NCI-H1436 (cell line): ENCODE data around the gene COX10.
"Not testable (repeated sequence)": the region's sequence is repeated elsewhere in the genome, so short reads cannot be mapped to it uniquely, and the experiment has no call there.

Experiments used
- DNase-seq: peaks from one replicate; lab custom pipeline; 2025; lab: John Stamatoyannopoulos, UW

Gene COX10

DNA sequence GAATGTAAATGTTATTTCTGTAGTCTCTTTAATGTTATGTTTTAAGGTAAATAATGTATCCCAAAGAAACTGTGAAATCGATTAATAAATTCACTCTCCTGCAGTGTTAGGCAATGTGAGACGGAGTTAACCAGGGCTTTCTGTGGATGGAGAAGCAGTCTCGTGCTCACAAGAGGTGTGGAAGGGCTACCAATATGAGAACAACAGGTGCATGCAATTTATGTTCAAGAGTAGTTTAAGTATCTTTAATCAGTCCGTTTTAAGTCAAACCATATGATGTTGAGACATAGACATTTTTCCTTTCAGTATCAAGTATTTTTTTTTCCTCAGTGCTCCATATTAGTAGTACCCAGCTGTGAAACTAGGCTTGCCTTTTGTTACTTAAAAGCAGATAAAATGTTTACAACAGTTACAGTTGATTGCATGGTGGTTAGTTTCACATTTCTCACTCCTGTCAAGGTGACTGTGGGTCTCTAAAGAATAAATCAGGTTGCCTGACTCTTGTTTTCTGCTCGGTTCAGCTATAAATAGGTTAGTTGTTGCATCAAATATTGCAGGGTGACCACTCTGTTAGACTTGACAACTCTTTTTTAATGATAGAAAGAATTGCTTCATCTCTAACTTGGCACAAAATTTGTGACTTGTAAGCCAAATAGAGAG, 54.4 kb downstream of the COX10 start:
- no peak for DNase-seq

DNA sequence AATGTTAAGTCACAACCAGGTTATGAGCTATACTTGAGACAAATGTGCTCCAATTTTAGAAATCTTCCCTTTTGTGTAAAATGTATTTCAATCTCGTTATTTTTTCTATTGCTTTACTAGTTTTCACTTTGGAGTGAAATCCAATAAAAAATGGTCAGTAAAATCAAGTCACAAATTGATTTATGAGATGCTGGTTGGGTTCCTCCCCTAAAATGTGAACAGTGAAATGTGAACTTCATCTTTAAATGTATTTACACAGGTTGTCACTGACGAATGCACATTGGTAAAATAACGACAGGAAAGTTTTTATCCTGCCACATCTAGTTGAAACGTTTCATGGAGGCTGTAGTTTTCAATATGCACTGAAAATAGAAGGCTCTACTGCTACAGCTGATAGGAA, 55.5 kb downstream of the COX10 start:
- no peak for DNase-seq

DNA sequence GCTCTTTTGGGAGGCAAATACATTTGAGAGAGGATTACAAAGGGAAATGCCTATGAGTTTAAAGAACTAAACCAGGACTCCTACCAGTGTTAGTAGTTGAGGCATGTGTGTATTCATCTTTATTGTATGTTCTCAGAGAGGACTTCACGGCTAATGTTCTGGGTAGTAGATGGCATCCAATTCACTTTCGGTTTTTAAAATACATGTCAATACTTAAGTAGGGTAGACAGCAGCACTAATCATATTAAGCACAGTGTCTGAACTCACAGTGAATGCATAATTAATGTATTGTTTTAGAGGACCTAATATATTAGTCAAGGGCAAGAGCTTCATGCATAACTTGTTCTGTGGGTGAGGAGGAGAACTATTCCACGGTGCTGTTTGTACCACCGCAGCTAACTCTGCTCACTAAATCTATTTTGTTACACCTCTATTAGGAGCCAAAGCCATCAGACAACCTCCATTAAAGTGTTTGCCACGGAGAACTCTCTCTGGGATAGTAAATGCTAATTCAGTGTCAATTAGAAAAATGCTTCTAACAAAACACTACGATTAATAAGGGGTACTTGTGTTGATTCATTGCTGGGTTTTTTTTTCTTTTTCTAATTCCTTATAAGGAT, 56.3 kb downstream of the COX10 start:
- no peak for DNase-seq

DNA sequence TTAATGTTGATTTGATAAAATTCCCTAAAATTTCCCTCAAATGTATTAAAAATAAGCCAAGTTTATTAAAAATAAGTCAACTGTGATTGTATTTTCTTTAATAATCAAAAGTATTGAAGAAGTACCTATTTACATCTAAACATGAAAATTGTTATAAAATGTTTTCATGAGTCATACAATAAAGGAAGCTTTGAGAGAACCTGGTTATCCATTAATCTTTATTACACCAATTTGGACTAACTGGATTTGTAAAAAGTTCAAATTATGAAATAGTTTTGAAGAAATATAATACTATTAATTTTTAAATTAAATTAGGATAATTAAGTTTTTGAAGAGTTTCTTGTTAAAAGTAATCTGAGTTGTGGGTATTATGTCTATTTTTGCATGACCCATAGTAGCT, 63.8 kb downstream of the COX10 start:
- DNase-seq: no peak

DNA sequence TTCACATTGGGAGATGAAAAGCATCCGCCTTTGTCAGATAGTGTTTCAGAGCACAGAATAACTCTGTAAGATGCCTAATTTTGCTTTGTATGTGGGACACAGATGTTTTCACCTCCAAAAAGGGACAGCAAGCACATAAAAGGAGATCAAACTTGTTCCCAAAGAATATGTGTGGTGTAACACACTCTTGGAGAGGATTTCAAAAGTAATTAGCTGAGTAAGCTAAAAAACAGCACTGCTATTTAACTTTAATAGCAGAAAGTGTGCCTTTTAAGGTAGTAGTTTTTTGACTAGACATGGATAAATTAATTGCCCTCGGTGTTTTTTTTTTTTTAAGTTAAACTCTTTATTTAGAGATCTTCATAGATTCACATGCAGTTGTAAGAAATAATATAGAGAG, 65.2 kb downstream of the COX10 start:
- no peak for DNase-seq

DNA sequence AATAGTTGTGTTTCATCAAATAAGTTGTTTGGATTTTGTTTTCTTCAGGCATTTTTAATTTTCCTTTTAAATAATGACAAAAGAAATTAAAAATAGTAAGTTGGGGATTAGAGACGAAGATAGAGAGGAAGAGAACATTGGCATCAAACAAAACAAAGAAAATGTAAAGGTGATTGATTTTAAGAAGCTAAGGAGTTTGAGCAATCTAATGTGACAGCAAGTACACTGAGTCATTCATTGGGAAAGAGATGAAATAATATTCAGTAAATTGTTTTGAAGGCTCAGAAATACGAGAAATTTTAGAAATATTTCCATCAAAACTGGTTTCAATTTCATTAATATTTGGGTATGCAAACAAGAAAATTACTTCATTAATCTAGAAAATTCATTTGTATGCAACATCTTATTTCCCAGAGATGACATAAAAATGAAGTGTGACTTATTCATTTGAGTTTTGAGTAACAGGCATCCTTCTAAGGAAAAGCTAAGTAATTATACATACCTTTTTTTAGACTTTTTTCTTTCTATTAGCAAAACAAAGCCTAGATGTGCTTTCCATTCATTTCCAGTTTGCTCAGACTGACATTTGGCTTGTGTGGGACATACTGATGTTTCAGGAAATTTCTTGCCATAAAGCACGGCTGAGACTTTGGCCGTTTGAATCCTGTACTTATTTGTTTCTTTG, 66.7 kb downstream of the COX10 start:
- DNase-seq: no peak

DNA sequence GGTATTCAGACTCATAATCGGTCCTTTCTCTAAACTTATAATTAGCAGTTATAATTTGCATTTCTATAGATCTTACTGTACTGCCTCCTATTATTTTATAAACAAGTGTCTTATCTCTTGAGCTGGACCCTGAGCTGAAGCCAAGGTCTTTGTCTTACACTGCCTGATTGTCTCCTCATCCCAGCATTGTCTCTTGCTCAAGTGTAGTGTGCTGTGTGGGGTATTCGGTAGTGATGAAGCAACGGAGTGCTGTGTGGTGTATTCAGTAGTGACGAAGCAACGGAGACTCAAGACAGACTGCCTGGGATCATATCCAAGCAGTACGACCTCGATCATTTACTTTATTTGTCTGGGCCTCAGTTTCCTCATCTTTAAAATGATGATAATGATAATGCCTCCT, 69.3 kb downstream of the COX10 start:
- DNase-seq: no peak

DNA sequence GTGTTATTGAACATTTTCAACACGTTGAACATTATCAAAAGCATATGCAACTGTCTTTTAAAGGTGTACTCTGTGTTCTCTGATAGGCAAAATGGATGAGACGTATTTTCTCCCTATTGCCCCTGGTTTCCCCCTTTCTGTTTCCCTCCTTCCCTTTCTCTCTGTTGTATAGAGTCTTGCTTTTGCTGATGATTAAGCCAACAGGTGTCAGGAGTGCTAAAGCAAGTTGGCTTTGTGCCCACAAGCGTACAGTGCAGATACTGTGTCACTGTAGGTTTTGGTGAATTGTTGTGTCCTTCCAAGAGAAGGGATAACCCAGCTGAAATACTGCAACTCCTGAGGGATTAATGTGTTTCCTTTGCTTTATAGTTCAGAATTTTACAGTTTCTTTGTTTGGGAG, 74.4 kb downstream of the COX10 start:
- DNase-seq: peak; percentile 62

DNA sequence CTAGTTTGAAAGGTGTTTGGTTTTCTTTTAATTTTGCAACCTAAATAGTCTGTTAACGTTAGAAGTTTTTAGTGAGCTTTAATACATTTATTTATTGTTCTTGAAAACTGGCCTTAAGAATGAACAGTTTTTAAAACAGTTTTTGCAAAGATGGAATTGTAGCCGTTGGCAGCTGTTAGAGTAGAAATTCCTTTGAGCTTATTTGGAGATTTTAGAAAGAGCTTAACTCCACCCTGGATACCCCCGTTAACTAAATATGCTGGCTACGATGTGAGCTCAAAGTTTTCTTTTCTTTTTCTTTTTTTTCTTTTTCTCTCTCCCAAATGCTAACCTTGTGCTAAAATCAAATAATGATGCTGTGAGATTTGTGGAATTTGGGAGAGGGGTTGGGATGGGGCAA, 75.2 kb downstream of the COX10 start:
- no peak for DNase-seq

DNA sequence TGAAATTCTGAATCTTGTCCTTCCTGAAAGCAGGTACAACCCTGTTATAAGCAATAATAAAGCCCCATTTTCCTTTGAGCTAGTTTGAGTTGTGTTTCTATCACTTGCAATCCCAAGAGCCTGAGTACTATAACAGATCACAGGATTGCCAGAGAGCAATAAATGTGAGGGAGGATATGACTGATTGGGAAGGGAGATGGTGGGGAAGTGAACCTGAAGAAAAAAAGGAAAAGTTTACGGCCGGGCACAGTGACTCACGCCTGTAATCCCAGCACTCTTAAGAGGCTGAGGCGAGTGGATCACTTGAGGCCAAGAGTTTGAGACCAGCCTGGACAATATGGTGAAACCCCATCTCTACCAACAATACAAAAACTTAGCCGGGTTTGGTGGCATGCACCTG, 80.4 kb downstream of the COX10 start:
- no peak for DNase-seq

DNA sequence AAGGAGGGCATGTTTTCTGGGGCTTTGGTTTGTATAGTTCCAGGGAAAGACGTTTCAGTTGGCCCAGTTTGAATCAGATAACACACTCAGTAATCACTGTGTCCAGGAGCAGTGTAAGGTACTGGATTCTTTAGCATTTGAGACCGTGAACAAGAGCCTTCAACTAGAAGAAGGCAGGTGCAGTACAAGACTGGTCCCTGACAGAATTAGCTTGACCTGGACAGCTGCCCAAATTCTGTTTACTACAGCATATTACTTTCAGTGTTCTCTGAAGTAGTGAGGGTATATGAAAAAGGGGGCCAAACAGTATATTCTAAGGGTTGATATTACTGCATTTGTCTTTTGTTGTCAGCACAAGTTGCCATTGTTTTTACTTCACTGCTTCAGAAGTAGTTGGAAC, 81.3 kb downstream of the COX10 start:
- DNase-seq: no peak

DNA sequence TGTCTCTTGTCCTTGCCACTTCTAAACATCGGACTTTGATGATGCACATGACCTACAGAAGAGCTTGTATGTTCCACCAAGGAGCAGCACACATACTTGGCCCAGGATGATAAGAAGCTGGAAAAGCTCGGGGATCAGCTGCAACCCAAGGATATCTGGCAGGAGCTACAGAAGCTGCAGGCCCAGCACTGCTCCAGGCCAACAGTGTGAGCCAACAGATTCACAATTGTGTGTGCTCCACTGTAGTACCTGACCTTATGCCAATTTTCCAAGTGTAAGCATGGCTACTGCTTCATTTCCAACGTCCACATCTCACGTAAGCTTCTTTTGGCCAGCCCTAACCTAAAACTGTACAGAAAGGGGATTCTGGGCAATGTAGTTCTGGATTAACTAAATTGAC, 83.4 kb downstream of the COX10 start:
- DNase-seq: no peak

DNA sequence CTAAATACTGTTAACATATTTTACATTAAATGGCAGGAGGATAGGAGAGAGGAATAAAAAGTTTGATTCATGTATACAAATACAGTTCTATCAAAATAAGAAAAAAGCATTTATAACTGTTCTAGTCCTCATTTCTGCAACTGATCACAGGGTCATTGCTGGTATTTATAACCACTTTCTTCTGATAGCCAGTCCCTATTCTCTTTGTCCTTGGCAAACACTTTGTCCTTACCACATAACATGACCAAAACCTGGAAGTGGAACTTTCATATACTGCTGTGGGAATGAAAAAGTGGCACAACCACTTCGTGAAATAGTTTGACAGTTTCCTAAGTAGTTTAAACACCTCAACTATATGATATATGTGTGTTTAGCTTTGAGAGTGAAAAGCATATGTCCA, 84.1 kb downstream of the COX10 start:
- no peak for DNase-seq

DNA sequence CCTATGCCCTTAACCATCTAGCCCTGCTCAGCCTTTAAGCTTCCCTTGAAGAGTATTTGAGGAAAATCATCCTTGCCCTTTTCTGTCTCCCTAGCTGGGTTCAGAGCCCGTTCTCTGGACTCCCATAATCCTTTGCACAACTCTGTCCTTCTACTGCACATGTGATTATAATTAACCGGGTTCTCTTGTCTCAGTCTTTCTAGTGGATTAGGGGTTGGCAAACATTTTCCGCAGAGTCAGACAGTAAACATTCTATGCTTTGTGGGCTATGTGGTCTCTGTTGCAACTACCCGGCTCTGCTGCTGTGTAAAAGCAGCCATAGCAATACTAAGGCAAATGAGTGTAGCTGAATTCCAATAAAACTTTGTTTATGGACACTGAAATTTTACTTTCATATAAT, 87.4 kb downstream of the COX10 start:
- no peak for DNase-seq

DNA sequence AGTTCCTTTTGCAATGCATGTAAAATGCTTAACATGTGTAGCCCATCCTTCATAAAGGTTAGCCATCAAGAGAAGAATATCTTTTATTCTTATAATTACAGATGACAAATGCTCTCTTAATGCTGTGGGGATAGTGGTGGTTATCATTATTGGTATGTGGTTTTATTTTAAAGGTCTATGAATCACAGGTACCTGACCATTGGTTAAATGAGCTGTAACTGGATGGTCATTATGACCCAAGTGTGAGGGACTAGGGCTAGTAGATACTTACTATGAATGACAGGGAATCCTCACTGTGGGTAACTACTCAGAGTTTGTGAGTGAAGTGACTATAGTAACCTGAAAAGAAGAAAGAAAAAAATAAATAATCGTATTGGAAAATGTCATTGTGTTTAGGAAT, 88.5 kb downstream of the COX10 start:
- no peak for DNase-seq

DNA sequence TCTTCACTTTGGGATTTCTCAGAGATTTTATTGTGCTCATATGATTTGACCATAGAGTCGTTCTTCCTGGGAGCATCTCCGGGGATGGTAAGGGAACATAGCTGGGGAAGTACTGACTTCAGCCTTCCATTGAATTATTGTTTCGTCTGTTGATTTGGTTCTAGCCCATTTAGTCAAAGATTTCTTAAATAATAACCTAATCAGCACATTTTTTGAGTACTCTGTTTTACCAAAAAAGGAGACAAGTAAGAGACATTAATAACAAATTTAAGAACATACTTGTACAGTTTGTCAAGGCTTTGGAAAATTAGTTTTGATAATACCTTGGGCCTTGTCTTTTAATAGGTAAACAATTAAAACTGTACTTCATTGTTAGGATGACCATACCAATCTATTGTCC, 89.4 kb downstream of the COX10 start:
- no peak for DNase-seq

DNA sequence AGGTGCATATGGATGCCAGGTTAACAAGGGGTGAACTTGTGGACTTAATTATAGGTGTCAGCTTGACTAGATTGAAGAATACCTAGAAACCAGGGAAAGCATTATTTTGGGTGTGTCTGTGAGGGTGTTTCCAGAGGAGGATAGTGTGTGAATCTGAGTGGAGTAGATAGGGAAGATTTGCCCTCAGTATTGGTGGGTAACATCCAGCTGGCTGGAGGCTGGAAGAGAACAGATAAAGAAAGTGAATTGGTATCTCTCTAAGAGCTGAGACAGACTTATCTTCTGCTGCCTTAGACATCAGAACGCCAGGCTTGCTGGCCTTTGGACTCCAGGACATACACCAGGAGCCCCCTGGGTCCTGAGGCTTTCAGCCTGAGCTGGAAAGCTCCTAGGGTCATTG, 92.1 kb downstream of the COX10 start:
- no peak for DNase-seq

DNA sequence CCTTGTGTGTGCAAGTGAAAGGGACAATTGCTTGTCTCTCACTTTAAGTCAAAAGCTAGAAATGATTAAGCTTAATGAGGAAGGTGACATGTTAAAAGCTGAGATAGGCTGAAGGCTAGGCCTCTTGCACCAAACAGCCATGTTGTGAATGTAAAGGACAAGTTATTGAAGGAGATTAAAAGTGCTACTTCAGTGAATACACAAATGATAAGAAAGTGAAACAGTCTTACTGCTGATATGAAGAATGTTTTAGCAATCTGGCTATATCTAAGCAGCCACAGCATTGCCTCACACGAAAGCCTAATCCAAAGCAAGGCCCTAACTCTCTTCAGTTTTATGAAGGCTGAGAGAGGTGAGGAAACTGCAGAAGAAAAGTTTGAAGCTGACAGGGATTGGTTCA, 96.3 kb downstream of the COX10 start:
- no peak for DNase-seq

DNA sequence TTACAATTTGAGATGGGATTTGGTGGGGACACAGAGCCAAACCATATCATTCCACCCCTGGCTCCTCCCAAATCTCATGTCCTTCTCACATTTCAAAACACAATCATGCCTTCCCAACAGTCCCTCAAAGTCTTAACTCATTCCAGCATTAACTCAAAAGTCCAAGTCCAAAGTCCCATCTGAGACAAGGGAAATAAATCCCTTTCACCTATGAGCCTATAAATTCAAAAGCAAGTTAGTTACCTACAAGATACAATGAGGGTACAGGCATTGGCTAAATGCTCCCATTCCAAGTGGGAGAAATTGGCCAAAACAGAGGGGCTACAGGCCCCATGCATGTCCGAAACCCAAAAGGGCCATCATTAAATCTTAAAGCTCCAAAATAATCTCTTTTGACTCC, 98.5 kb downstream of the COX10 start:
- not testable (repeated sequence) for DNase-seq

DNA sequence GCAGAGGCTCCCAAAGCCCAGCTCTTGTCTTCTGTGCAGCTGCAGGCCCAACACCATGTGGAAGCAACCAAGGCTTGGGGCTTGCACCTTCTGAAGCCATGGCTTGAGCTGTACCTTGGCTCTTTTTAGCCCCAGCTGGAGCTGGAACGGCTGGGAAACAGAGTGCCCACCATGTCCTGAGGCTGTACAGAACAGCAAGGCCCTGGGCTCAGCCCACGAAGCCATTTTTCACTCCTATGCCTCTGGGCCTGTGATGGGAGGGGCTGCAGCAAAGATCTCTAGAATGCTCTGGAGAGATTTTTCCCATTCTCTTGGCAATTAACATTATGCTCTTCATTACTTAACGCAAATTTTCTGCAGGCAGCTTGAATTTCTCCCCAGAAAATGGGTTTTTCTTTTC, 99.3 kb downstream of the COX10 start:
- no peak for DNase-seq

DNA sequence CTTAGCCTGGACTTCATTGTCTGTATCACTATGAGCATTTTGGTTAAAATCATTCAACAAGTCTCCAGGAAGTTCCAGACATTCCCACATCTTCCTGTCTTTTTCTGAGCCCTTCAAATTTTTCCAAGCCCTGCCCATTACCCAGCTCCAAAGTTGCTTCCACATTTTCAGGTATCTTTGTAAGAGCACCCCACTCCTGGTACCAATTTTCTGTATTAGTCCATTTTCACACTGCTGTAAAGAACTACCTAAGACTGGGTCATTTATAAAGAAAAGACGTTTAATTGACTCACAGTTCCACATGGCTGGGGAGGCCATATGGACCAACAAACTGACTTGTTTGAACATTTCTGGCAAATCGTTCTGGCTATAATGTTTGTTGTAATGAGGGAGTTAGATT, 100.0 kb downstream of the COX10 start:
- DNase-seq: no peak

DNA sequence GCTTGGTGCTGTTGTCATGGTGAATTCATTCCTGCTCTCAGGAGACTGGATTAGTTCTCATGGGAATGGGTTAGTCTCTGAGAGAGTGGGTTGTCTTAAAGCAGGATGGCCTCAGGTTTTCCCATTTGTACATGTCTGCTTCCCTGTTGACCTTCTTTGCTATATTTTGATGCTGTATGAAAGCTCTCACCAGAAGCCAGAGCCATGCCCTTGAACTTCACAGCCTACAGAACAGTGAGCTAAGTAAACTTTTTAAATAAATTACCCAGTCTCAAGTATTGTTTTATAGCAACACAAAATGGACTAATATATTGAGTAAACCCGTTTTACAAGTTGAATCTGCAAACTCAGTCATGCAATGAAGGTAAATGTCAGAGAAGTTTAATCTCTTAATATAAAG, 100.6 kb downstream of the COX10 start:
- DNase-seq: no peak

DNA sequence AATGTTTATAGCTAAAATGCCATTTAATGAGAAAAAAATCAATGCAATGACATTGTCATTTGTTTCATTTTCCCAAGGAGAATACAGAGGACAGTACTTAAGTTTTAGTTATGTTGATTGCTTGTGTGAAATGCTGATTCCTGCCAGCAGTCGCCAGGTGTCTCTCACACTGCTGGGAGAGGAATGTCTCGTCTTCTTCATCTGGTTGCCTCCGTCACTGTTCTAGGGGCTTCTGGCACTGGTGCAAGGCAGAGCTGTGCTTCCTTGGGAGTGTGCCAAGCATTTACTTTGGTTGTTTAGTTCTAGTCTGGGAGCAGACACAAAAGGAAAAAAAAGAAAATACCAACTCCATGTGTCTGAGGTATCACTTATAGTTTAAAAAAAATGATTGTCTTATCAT, 107.7 kb downstream of the COX10 start:
- not testable (repeated sequence) for DNase-seq

DNA sequence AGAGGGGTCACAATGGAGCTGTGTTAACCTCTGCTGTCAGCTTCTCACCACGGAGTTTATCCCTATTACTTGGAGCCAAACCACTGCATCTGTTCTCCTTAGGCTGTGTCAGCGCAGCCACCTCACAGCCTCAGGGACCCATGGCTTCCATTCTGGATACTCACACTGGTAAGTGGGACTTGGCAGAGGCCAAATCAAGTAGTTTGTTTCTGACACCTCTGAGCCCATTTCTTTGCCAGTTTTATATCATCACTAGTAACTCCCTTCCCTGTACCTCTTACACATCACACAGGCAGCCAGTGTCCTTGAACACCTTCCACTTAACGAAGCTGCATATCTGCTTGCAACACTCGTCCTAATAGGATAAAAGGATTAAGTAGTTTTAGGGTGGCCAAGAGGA, 108.5 kb downstream of the COX10 start:
- DNase-seq: not testable (repeated sequence)
